M059J (cell line): ENCODE measurements around the gene ZNF646. TPM values are rescaled to one million over a fixed set of nuclear protein-coding genes. Genes with fewer than 3 reads are reported as not detected.
A peak's percentile ranks its signal among the peaks of the same experiment; 100 is the strongest.
"Not testable (repeated sequence)": the region's sequence is repeated elsewhere in the genome, so short reads cannot be mapped to it uniquely, and the experiment has no call there.

Experiments used
- DNase-seq: peaks from one replicate; pipeline ENCODE4 v3.0.0-alpha.2; 2012; ENCODE audit warnings: low read depth
- total RNA-seq: library from RNA; depleted of rRNA; stranded (reverse); fragments of >200 nt; shearing (Covaris generic); gene quantifications from 2 replicates; pipeline ENCODE4 v1.2.3, GENCODE V29; 2014

The ZNF646 gene
- total RNA-seq, 1 experiment from 2014 or later = 21.5 TPM

DNA sequence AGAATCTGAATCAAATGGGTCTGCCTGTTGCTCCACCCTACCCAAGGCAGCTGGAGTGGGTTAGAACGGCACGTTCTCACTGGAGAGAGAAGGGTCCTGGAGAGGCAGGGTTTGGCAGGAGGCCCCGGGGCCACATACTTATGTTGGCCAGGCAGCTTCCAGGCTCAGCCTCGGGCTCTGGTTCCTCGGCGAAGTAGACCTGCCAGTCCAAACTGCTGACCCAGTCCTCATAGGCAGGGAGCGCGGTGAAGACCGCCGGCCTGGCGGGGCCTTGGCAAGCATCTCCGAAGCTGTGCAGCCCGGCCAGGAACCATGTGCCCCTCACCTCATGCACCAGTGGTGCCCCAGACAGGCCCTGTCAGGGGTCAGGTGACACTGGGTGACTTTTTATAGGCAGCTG is 9.8 kb downstream of the ZNF646 start:
- no peak for DNase-seq

DNA sequence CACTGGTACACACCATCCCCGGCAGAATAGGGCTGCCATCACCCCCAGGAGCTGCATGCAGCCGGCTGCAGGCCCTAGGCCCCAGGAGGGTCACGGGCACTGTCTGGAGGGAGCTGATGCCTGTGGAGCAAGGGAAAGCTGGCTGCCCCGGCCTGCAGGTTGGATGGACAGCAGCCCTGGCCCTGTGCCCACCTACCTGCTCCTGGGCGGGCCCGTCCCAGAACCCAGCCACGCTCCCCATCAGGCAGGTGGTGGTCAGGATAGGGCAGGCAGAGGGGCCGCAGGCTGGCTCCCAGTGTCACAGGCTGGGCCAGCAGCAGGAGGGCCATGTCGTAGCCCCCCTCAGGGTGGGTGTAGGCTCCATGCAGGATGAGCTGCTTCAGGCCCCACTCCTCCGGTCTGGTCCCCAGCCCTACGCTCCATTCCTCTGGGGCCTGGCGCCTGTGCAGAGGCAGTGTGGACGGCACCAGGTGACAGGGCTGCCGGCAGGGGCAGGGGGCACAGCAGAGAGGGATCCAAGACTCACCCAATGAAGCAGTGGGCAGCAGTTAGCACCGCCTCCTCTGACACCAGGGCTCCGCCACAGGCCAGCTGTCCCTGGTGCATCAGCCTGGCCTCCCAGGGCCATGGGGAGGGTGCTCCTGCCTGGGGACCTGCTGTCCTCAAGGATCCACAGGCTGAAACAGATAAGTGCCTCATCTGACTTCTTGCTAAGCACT is 10.5 kb downstream of the ZNF646 start:
- DNase-seq = no peak

DNA sequence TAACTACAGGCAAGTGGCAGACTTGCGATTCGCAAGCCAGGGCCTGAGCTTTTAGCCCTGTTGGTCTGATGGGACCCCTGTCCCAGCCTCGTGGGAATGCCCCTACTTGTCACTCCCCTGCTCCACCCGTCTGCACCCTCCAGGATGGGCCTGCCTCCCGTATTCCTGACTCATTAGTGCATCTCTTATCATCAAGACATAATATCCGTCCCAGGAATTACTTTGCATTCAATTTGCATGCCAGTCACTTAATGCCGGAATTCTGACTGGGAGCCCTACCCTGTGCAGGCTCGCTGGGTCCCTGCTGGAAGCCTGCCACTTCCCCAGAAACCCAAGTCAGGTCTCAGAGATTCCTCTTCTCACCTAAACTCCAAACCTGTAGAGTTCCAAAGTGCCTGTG is 11.2 kb downstream of the ZNF646 start:
- no peak for DNase-seq

DNA sequence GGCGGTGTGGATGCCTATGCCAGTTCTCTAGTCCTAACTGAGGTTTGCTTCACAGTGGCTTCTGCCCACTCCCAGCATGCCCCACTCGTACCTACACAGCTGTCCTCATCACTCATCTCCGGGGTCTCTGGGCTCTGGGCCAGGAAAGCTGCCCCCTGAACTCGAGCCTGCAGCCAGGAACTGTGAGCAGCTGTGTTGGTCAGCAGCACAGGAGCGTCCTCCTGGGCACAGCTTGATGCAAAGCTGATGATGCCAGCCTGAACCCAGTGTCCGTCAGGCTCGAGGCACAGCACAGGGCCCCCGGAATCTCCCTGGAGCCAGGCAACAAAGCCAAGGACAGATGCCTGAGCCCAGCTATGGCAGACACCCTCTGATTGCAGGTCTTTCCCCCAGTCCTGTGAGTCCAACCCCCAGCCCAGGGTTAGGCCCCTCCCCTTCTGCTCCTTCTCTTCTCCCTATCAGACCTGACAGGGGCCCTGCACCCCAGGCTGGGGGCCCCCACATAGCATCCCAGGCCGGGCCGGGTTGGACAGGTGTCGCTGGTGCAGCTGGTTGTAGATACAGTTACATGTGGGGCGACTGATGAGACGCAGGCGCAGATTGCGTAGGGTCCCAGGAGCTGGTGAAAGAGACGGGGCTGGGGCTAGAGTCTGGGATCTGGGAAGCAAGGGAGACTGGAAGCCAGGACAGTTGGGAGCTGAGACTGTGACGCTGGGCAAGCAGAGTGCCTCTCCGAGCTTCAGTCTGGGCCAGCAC is 11.8 kb downstream of the ZNF646 start:
- DNase-seq = no peak

DNA sequence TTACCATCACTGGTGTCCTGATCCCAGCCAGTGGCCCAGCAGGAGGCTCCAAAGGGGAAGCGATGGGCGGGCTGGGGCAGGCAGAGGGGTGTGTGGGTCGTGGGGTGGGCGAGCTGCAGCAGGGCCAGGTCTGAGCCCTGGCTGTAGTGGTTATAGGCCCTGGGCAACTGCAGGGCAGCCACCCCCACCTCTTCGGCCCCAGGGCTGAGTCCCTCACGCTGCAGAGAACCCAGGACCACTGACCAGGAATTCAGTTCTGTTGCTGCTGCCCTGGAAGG is 12.3 kb downstream of the ZNF646 start:
- no peak for DNase-seq

DNA sequence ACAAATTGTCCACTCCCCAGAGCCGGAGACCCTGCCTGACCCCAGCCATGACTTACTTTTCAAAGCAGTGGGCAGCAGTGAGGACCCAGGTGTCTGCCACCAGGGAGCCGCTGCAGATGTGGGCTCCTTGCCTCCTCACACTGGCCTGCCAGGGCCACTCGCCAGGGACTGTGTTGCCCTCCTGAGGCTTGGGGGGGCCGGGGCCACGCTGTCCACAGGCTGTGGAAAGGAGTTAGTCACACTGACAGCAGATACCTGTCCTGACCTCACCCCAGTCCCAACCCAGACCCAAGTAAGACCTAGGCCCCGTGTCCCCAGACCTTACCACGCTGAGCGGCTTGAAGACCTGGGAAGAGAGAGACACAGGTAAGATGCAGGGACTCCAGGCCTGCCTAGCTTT is 13.3 kb downstream of the ZNF646 start:
- no peak for DNase-seq

DNA sequence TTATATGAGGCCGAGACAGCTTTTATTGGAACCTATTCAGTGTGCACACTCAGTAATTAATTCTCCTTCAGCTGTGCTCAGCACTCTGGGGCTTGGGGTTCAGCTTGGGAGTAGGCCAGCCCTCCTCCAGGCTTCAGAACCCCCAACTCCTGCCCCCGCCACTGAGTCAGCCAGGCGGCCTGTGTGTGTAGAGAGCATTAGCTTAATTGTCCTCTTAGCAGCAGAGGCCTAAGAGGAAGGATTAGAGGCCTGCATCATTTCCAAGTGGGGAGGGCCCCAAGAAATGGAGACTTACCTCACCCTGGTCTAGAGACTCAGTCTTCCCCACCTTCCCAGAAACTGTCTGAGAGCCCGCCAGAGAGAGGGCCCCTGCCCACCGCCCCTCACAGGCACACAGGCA is 13.7 kb downstream of the ZNF646 start:
- DNase-seq = no peak

DNA sequence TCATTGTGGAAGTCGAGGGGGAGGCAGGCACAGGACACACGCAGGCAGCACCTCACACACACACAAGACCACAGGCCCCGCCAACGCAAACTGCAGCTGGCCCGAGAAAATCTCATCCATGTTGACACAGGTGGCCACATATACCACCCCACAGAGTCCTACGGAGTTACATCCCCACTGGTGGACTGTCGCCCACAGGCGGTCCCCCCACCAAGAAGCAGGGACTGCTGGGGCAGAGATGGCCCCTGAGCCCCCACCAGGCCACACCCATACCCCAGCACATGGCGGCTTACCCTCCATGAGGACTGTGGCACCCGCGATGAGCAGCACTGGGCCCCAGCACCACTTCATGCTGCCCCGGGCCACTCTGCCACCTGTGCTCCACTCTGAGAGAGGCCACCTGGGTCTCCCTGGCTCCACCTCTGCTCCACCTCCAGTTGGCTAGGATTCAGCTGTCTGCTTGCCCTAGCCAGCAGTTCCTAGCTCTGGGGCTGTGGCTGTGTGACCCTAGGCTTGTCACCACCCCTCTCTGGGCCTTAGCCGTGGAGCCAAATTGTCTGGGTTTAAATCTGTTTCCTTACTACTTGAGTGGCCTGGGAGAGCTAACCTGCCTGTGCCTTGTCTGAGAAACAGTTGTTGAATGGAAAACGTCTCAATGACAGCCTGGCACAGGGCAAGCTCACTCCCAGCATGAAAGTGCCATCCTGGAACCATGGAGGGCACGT is 14.4 kb downstream of the ZNF646 start, which contains the start of gene PRSS53:
TSS of gene PRSS53 (minus strand) at position 485 of the 725 bp plus-strand sequence. CDS start at position 351, 134 bp downstream.
- DNase-seq = no peak

DNA sequence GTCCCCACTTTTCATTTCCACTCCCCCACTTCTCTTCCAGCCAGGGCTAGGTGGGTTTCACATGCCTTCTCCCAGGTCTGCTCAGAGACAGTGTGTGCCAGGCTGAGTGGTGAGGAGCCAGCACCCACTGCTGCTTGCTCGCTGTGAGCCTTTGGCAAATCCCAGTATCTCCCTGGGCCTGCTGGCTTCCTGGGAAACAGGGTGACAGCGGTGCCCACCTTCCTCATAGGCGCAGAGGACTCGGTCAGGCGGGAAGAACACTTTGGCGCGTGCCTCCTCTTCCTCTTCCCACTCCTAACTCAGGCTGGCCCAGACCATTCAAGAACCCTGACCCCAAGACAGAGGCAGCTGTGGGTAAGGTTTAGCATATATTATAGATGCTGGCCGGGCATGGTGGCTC is 15.0 kb downstream of the ZNF646 start:
- DNase-seq = no peak

DNA sequence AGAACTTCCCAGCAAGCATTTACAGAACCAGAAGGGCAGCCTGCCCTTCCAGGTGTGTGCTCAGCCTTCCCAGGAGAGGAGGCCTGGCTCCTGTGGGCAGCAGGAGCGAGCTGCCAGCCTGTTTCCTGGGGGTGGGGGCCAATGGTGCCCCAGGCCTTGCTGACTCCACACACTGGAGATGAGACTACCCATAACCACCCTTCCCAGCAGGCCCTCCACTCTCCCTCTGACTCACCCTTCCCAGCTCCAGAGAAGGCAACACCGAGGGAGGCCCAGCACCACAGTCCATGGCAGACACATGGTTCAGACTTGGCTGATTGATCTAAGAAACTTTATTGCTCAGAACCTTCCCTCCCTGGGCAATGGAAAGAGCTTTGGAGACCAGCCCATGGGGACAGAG is 16.3 kb downstream of the ZNF646 start:
- peak; percentile 82 for DNase-seq

DNA sequence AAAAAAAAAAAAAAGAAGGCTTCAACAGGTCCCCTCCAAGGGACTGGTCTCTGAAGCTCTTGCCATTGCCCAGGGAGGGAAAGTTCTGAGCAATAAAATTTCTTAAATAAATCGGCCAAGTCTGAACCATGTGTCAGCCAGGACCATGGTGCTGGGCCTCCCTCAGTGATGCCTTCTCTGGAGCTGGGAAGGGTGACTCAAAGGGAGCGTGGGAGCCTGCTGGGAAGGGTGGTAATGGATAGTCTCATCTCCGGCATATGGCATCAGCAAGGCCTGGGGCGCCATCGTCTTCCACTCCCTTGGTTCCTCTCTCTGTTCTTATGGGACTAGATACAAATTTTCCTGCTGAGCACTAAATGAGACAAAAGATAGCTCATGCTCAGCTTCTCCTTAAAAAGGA is 18.1 kb downstream of the ZNF646 start:
- no peak for DNase-seq

DNA sequence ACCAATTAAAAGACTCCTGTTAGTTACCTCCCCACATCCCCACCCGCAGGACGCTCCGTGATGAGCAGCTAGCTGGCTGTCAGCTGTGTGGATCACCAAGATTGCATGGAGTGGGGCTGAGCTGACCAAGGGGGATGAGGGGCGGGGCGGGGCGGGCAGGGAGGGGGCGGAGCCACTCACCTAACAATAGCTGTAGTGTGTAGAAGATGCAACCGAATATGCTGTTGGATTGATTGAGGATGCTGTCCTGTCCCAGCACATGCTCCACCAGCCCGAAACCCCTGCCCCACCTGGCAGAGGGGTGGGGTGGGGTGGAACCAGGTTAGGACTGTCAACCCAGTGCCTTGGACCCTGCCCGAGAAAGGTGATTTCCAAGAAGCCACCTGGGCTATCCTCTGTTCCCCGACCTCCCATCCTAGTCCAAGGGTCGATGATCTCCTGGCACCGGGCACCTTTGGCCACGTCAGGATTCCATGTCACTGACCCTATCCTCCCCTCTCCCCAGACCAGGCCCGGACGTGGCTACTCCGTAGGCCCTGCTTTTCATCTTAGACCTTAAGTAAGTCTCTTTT is 19.0 kb downstream of the ZNF646 start:
- peak; percentile 44 for DNase-seq

DNA sequence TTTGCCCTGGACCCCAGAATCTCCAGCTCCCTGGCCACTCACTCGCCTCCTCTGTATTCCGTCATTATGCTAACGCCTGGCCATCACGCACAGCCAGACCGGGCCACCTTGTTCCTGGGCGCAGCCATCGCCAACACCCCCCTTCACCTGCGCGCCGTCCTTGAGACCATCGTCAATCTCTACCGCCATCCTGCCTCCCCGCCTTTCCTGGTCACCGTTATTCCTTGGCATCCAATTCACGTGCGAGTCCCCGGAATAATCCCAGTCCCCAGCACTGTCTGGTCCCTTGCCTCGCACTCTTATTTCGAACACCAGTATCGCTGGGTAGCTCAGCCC is 19.8 kb downstream of the ZNF646 start:
- DNase-seq = peak; percentile 29

DNA sequence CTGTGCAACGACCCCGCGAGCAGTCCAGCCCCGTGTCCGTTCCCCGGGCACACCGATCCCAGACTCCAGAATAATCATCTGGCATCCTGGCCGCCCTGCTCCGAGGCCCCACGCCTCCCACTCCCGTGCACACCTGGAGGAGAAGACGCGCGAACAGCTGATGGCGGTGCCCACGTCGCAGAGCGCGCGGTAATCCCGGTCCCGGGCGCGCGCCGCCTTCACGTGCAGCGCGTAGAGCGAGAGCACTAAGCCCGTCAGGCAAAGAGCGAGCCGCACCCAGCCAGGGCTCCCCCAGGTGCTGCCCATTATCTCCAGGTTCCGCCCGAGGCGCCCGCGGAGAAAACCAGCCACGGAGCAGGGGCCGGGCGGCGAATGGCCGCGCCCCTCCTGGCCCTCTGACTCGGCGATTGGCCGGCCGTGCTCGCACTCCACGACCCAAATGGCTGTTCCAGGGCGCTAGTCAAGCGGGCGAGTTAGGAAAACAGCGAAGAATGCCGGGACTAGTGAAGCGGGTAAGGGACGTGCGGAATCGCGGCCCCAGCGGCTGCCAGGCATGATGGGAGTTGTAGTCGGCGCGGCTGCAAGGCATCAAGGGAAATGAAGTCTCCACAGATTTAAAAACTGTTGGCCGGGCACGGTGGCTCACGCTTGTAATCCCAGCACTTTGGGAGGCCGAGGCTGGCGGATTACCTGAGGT is 20.4 kb downstream of the ZNF646 start, which contains the start of gene VKORC1:
TSS of gene VKORC1 (minus strand) at position 374 of the 697 bp plus-strand sequence. CDS start at position 306, 68 bp downstream.
- peak; percentile 99 for DNase-seq

DNA sequence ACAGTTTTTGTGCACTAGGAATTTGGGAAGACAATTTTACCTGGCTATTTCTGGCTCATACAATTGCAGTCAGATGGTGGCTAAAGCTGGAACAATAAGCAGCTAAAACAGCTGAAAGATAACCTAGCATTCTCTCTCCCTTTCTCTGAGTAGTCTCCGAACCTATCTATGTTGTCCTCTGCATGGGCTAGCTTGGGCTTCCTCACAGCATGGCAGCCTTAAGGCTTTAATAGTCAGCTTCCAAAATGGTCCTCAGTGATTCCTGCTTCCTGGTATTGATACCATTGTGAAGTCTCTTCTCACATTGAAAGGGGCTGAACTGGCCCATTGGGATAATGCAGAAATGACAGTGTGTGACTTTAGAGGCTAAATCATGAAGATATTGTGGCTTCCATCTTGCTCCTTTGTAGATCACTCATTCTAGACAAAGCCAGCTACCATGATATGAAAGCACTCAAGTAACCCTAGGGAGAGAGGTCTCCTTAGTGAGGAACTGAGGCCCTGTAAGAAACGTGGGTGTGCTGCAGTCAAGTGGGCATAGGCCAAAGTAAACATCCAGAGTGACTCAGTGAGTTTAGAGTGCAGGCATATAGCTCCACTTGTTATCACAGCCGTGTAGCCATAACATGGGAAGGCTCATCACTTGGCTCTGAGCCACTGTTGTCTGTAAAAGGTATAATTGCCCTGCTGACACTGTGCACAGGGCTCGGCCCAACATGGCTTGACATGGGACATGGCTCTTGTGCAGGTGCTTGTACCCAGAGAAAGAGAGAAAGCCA is 25.8 kb downstream of the ZNF646 start:
- DNase-seq = peak; percentile 56

DNA sequence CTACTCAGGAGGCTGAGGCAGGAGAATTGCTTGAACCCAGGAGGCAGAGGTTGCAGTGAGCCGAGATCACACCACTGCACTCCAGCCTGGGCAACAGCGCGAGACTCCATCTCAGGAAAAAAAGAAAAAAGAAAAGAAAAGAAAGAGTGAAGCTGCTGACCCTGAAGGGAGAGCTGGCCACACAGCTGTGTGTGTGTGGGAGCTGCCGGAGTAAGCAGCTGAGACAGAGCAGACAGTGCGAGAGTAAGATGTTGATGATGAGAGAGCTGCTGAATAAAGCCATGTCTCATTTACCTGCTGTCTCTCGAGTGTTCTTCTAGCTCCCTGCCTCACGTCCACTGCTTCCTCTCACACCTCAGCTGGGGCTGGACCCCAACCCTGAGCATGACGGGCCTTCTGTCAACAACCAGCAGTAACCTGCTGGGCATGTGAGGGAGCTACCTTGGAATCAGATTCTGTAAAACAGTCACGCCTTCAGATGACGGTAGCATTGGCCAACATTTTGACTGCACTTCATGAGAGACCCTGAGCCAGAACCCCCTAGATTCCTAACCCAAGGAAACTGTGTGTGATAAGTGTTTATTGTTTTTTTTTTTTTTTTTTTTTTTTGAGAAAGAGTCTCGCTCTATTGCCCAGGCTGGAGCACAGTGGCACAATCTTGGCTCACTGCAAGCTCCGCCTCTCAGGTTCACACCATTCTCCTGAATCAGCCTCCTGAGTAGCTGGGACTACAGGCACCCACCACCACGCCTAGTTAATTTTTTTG is 26.8 kb downstream of the ZNF646 start:
- not testable (repeated sequence) for DNase-seq

DNA sequence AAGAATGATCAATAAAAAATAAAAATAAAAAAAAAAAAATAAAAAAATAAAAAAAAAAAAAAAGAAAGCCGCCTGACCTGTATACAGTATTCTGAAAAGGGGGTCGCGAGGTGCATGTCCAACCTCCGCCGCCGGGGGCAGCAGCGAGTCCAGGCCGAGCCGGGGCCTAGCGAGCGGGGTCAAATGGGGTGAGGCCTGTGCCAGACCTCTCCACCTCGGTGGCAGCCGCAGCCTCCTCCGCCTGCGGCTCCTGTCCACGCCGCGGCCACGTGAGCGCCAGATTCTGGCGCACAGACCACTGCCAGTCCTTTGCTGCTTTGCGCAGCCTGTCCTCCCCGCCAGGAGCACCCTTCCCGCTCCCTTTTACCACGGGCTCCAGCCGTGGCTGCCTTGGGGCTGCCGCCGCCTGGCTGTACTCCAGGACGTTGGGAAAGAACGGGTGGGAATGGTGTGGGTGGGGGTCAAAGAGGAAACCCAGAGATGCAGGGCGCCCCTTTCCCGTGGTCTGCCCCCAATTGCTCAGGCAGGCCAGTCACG is 31.5 kb downstream of the ZNF646 start:
- DNase-seq = peak; percentile 46

DNA sequence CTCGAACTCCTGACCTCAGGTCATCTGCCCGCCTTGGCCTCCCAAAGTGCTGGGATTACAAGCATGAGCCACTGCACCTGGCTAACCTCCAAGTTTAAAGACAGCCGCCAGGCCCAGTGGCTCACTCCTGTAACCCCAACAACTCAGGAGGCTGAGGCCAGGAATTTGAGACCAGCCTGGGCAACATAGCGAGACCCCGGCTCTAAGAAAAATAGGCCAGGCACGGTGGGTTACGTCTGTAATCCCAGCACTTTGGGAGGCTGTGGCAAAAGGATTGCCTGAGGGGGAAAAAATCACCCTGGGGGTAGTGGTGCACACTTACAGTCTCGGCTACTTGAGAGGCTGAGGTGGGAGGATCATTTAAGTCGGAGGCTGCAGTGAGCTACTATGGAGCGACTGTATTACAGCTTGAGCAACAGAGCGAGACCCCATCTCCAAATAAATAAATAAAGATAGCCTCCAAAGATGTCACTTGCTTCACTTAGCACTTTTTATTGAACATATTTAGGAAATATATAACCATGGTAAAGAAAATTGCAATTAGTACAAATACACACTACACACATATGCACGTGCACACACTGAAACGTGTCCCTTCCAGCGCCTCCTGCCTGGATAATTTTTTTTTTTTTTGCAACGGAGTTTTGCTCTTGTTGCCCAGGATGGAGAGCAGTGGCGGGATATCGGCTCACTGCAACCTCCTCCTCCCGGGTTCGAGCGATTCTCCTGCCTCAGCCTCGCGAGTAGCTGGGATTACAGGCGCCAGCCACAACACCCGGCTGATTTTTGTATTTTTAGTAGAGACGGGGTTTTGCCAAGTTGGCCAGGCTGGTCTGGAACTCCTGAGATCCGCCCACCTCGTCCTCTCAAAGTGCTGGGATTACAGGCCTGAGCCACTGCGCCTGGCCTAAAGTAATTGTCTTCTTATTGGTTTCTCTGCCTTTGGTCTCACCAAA is 32.6 kb downstream of the ZNF646 start:
- DNase-seq = peak; percentile 29

DNA sequence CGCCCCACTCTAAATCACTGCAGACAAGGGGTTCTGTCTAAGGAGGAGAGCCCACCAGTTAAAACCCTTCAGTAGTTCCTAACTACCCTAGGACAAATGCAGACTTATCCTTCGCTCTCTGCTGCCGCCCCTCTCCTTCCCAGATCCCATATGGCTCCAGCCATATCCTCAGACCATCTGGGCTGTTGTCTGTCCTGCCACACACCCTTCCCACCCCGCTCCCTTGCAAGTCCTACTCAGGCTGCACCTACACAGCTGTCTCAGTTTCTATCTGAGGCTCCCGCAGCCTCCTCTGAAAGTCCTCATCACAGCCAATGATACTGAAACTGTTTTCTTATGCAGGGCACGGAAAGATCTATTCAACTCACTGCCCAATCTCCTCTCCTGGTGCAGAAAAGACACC is 33.2 kb downstream of the ZNF646 start:
- DNase-seq = no peak
